Hepatocyte (in vitro differentiated cells): ENCODE data around the gene NUAK2. TPM values are rescaled to one million over a fixed set of nuclear protein-coding genes. Genes with fewer than 3 reads are reported as not detected.
A peak's percentile ranks its signal among the peaks of the same experiment; 100 is the strongest.

Source experiments
- DNase-seq: peaks from one replicate; pipeline ENCODE4 v3.0.0-alpha.2; 2016; ENCODE audit warnings: low spot score
- H2AFZ ChIP-seq: fragments of 200-600 bp; sonication (generic); 2 replicates; pipeline ENCODE4 v1.6.0; 2016; ENCODE audit warnings: antibody characterized with exemption, mild to moderate bottlenecking
- H3K27ac ChIP-seq: fragments of 200-600 bp; sonication (generic); 2 replicates; pipeline ENCODE4 v1.5.1; 2016; ENCODE audit warnings: mild to moderate bottlenecking
- H3K27me3 ChIP-seq: fragments of 200-600 bp; sonication (generic); 2 replicates; pipeline ENCODE4 v1.6.1; 2016
- H3K36me3 ChIP-seq: fragments of 200-600 bp; sonication (generic); replicated peaks from 2 replicates; pipeline ENCODE4 v1.5.1; 2016; ENCODE audit warnings: low read depth; ENCODE audit not compliant: insufficient read depth
- H3K4me1 ChIP-seq: fragments of 200-600 bp; sonication (generic); 2 replicates; pipeline ENCODE4 v1.5.1; 2016; ENCODE audit warnings: mild to moderate bottlenecking, moderate library complexity; ENCODE audit not compliant: insufficient read depth
- H3K4me2 ChIP-seq: fragments of 200-600 bp; sonication (generic); 2 replicates; pipeline ENCODE4 v1.6.0; 2016
- H3K4me3 ChIP-seq: fragments of 200-600 bp; sonication (generic); 2 replicates; pipeline ENCODE4 v1.5.1; 2016; ENCODE audit warnings: mild to moderate bottlenecking
- H3K79me2 ChIP-seq: fragments of 200-600 bp; sonication (generic); 2 replicates; pipeline ENCODE4 v1.6.0; 2017; ENCODE audit warnings: mild to moderate bottlenecking
- H3K9me2 ChIP-seq: fragments of 200-600 bp; sonication (generic); replicated peaks from 2 replicates; pipeline ENCODE4 v1.6.0; 2017; ENCODE audit warnings: mild to moderate bottlenecking; ENCODE audit not compliant: insufficient read depth
- H3K9me3 ChIP-seq: fragments of 200-600 bp; sonication (generic); 2 replicates; pipeline ENCODE4 v1.5.1; 2016; ENCODE audit warnings: low read depth, mild to moderate bottlenecking
- H4K20me1 ChIP-seq: fragments of 200-600 bp; sonication (generic); 2 replicates; pipeline ENCODE4 v1.6.0; 2016; ENCODE audit warnings: mild to moderate bottlenecking; ENCODE audit not compliant: insufficient read depth, poor library complexity, severe bottlenecking
- EZH2 ChIP-seq: fragments of 200-600 bp; sonication (generic); IDR thresholded peaks from 2 replicates; pipeline ENCODE4 v1.6.1; 2016; ENCODE audit warnings: antibody characterized with exemption, mild to moderate bottlenecking, borderline replicate concordance
- EZH2phosphoT487 ChIP-seq: fragments of 200-600 bp; sonication (generic); IDR thresholded peaks from one replicate; pipeline ENCODE4 v1.6.1; 2018; ENCODE audit warnings: antibody characterized with exemption, mild to moderate bottlenecking, low read depth, moderate library complexity; ENCODE audit not compliant: unreplicated experiment, severe bottlenecking
- WGBS: methylation state at CpG from one replicate; pipeline ENCODE4 v1.1.6; 2016; ENCODE audit warnings: low lambda C conversion rate; ENCODE audit errors: missing lambda C conversion rate; 5-methylcytosine and 5-hydroxymethylcytosine counted together
- polyA plus RNA-seq: library from polyadenylated mRNA; unstranded; fragments of >200 nt; fragmentation: Nextera tagmentation; extraction: Ambion mirVana; gene quantifications from 2 replicates; pipeline ENCODE4 v1.2.1, GENCODE V29; 2016
- total RNA-seq: library from RNA; depleted of rRNA; stranded (reverse); fragments of >200 nt; gene quantifications from 2 replicates; pipeline ENCODE4 v1.2.3, GENCODE V29; 2014
- TF ChIP-seq, protein P1 (sequence below): fragments of 200-600 bp; sonication (generic); IDR thresholded peaks from 2 replicates; pipeline ENCODE4 v1.5.1; 2016; ENCODE audit warnings: antibody characterized with exemption, mild to moderate bottlenecking; ENCODE audit not compliant: poor library complexity

NUAK2 gene
- total and polyA plus RNA-seq, 2 experiments from 2014 or later = 13.4 to 20.7 TPM

- Histone ChIP-seq H3K9me3 (no peaks in the 10 kb centered on the region), H3K4me3 (no peak overlapping the region), H3K4me2 (no peak overlapping the region), H3K4me1 (peaks cover 21% of the 10 kb centered on the region), H4K20me1 (no peaks in the 10 kb centered on the region), H3K79me2 (no peaks in the 10 kb centered on the region), H3K36me3 (no peaks in the 10 kb centered on the region), H3K9me2 (no peaks in the 10 kb centered on the region), H2AFZ (no peak overlapping the region), H3K27ac (no peak overlapping the region), H3K27me3 (no peaks in the 10 kb centered on the region)
- no peak for TF ChIP-seq EZH2phosphoT487
- TF ChIP-seq, protein P1, sequence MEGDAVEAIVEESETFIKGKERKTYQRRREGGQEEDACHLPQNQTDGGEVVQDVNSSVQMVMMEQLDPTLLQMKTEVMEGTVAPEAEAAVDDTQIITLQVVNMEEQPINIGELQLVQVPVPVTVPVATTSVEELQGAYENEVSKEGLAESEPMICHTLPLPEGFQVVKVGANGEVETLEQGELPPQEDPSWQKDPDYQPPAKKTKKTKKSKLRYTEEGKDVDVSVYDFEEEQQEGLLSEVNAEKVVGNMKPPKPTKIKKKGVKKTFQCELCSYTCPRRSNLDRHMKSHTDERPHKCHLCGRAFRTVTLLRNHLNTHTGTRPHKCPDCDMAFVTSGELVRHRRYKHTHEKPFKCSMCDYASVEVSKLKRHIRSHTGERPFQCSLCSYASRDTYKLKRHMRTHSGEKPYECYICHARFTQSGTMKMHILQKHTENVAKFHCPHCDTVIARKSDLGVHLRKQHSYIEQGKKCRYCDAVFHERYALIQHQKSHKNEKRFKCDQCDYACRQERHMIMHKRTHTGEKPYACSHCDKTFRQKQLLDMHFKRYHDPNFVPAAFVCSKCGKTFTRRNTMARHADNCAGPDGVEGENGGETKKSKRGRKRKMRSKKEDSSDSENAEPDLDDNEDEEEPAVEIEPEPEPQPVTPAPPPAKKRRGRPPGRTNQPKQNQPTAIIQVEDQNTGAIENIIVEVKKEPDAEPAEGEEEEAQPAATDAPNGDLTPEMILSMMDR = no peak
- no peak for TF ChIP-seq EZH2
- DNase-seq = no peak
- WGBS = 91% methylated on average over 9 of the region's 9 CpGs
Observed at GRCh38 chr1:205286335-205286950, 35.1 kb downstream of the NUAK2 start.

GRCh38 chr1:205285381-205286101 is 36.0 kb downstream of the NUAK2 start:
- H3K36me3 ChIP-seq = no peaks in the 10 kb centered on the region
- no peak overlapping the region for H3K4me2 ChIP-seq
- H3K79me2 ChIP-seq = no peaks in the 10 kb centered on the region
- no peaks in the 10 kb centered on the region for H3K9me3 ChIP-seq
- peaks cover 21% of the 10 kb centered on the region for H3K4me1 ChIP-seq
- H2AFZ ChIP-seq = no peak overlapping the region
- H4K20me1 ChIP-seq = no peaks in the 10 kb centered on the region
- 66% methylated on average over 12 of the region's 12 CpGs for WGBS
- DNase-seq = no peak
- no peaks in the 10 kb centered on the region for H3K9me2 ChIP-seq
- peak overlapping the region; percentile 64 for H3K27ac ChIP-seq
- H3K4me3 ChIP-seq = no peak overlapping the region
- TF ChIP-seq EZH2phosphoT487 = no peak
- TF ChIP-seq, protein P1 = no peak
- no peaks in the 10 kb centered on the region for H3K27me3 ChIP-seq

- TF ChIP-seq EZH2 (no peak), EZH2phosphoT487 (no peak)
- TF ChIP-seq, protein P1 = no peak
- Histone ChIP-seq H4K20me1 (no peaks in the 10 kb centered on the region), H3K9me2 (no peaks in the 10 kb centered on the region), H3K79me2 (no peaks in the 10 kb centered on the region), H3K36me3 (no peaks in the 10 kb centered on the region), H3K27me3 (no peaks in the 10 kb centered on the region), H2AFZ (no peak overlapping the region), H3K9me3 (no peaks in the 10 kb centered on the region), H3K27ac (peak overlapping the region; percentile 75), H3K4me3 (no peak overlapping the region), H3K4me1 (peaks cover 21% of the 10 kb centered on the region), H3K4me2 (no peak overlapping the region)
- 71% methylated on average over 7 of the region's 7 CpGs for WGBS
- DNase-seq = peak; percentile 93
Observed at GRCh38 chr1:205284420-205285144, 37.0 kb downstream of the NUAK2 start.
